Neural cell (in vitro differentiated cells): ENCODE results near the gene HRH2. TPM values are rescaled to one million over a fixed set of nuclear protein-coding genes. Genes with fewer than 3 reads are reported as not detected.
"Not testable (repeated sequence)": the region's sequence is repeated elsewhere in the genome, so short reads cannot be mapped to it uniquely, and the experiment has no call there.

Experiments used
- H2AFZ ChIP-seq: fragments of 200-600, 300-800 bp; sonication (generic), shearing (Covaris generic); 2 replicates; pipeline ENCODE4 v1.6.0; 2014; ENCODE audit warnings: low read depth, mild to moderate bottlenecking, antibody characterized with exemption, low read length, moderate library complexity
- H3F3A ChIP-seq: fragments of 200-600 bp; shearing (Covaris generic); 2 replicates; pipeline ENCODE4 v1.6.1; 2016; ENCODE audit warnings: mild to moderate bottlenecking, moderate library complexity, mixed read lengths, antibody characterized with exemption, low read length; ENCODE audit not compliant: insufficient read depth, poor library complexity, severe bottlenecking
- H3K27ac ChIP-seq: fragments of 200-600, 300-800 bp; sonication (generic), shearing (Covaris generic); 2 replicates; pipeline ENCODE4 v1.5.1; 2014; ENCODE audit warnings: mild to moderate bottlenecking, low read length, moderate library complexity
- H3K27me3 ChIP-seq: fragments of 300-800, 200-600 bp; sonication (generic), shearing (Covaris generic); 2 replicates; pipeline ENCODE4 v1.6.0; 2014; ENCODE audit warnings: mild to moderate bottlenecking, low read depth, low read length, moderate library complexity; ENCODE audit not compliant: insufficient read depth
- H3K36me3 ChIP-seq: fragments of 300-800, 200-600 bp; sonication (generic), shearing (Covaris generic); 2 replicates; pipeline ENCODE4 v1.5.1; 2014; ENCODE audit warnings: mild to moderate bottlenecking, antibody characterized with exemption, low read length, moderate library complexity; ENCODE audit not compliant: insufficient read depth
- H3K4me2 ChIP-seq: fragments of 300-800, 200-600 bp; sonication (generic), shearing (Covaris generic); 2 replicates; pipeline ENCODE4 v1.6.0; 2014; ENCODE audit warnings: mild to moderate bottlenecking, low read length
- H3K4me3 ChIP-seq: fragments of 300-800, 200-600 bp; sonication (generic), shearing (Covaris generic); 2 replicates; pipeline ENCODE4 v1.5.1; 2014; ENCODE audit warnings: mild to moderate bottlenecking, low read length, moderate library complexity
- H3K79me2 ChIP-seq: fragments of 200-600 bp; shearing (Covaris generic); replicated peaks from 2 replicates; pipeline ENCODE4 v1.6.0; 2014; ENCODE audit warnings: mild to moderate bottlenecking, low read length, moderate library complexity; ENCODE audit not compliant: insufficient read depth
- H3K9ac ChIP-seq: fragments of 300-800, 200-600 bp; sonication (generic), shearing (Covaris generic); 2 replicates; pipeline ENCODE4 v1.6.1; 2016; ENCODE audit warnings: mild to moderate bottlenecking, low read length, mixed read lengths
- H3K9me2 ChIP-seq: fragments of 200-600 bp; shearing (Covaris generic); 2 replicates; pipeline ENCODE4 v1.6.1; 2016; ENCODE audit warnings: mild to moderate bottlenecking, low read length, mixed read lengths; ENCODE audit not compliant: insufficient read depth
- H3K9me3 ChIP-seq: fragments of 200-600, 300-800 bp; sonication (generic), shearing (Covaris generic); 2 replicates; pipeline ENCODE4 v1.6.1; 2016; ENCODE audit warnings: mild to moderate bottlenecking, mixed run types, low read length, moderate library complexity, mixed read lengths
- H4K20me1 ChIP-seq: fragments of 200-600 bp; shearing (Covaris generic); 2 replicates; pipeline ENCODE4 v1.6.1; 2016; ENCODE audit warnings: mild to moderate bottlenecking, mixed run types; ENCODE audit not compliant: insufficient read depth
- EP300 ChIP-seq: fragments of 450-650 bp; conservative IDR thresholded peaks from 2 replicates; pipeline ENCODE4 v1.6.1; 2014; ENCODE audit warnings: antibody characterized with exemption, mild to moderate bottlenecking, moderate library complexity; ENCODE audit not compliant: poor library complexity, severe bottlenecking
- EZH2 ChIP-seq: fragments of 200-600, 300-800 bp; shearing (Covaris generic), sonication (generic); IDR thresholded peaks from 2 replicates; pipeline ENCODE4 v1.6.1; 2014; ENCODE audit warnings: antibody characterized with exemption, low read length, borderline replicate concordance, mild to moderate bottlenecking; ENCODE audit not compliant: insufficient read depth, poor library complexity, severe bottlenecking
- MXI1 ChIP-seq: fragments of 450-650 bp; conservative IDR thresholded peaks from 2 replicates; pipeline ENCODE4 v1.6.1; 2014; ENCODE audit warnings: antibody characterized with exemption, mild to moderate bottlenecking; ENCODE audit not compliant: poor library complexity, severe bottlenecking
- POLR2AphosphoS5 ChIP-seq: IDR thresholded peaks from 2 replicates; pipeline ENCODE4 v1.6.1; 2012
- SMC3 ChIP-seq: fragments of 450-650 bp; conservative IDR thresholded peaks from 2 replicates; pipeline ENCODE4 v1.6.1; 2014; ENCODE audit warnings: antibody characterized with exemption, mild to moderate bottlenecking, moderate library complexity; ENCODE audit not compliant: poor library complexity
- TAF1 ChIP-seq: IDR thresholded peaks from 2 replicates; pipeline ENCODE4 v1.6.1; 2012; ENCODE audit warnings: low read depth
- polyA plus RNA-seq: library from polyadenylated mRNA; depleted of rRNA; stranded (reverse); fragments of >200 nt; gene quantifications from 2 replicates; pipeline ENCODE4 v1.2.3, GENCODE V29; 2014
- TF ChIP-seq, protein P1 (sequence below): IDR thresholded peaks from 2 replicates; pipeline ENCODE4 v1.6.1; 2012; ENCODE audit warnings: borderline replicate concordance
- TF ChIP-seq, protein P2 (sequence below): fragments of 450-650 bp; IDR thresholded peaks from 2 replicates; pipeline ENCODE4 v1.5.1; 2014; ENCODE audit warnings: antibody characterized with exemption, mild to moderate bottlenecking, moderate library complexity; ENCODE audit not compliant: poor library complexity, severe bottlenecking

Gene HRH2
- polyA plus RNA-seq, 1 donor from 2014 or later = 0.09 TPM

DNA sequence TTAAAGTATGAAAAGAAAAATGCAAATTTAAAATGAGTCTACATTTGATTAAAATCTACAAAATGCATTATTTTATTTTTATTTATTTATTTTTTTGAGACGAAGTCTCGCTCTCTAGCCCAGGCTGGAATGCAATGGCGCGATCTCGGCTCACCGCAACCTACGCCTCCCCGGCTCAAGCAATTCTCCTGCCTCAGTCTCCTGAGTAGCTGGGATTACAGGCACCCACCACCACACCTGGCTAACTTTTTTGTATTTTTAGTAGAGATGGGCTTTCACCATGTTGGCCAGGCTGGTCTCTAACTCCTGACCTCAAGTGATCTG lies 61.2 kb downstream of the HRH2 start:
- H3K4me3 ChIP-seq, H3K4me2 ChIP-seq, H3K79me2 ChIP-seq, H2AFZ ChIP-seq, H3K36me3 ChIP-seq, H3F3A ChIP-seq, H3K9ac ChIP-seq, H3K9me3 ChIP-seq, H3K27ac ChIP-seq, H3K9me2 ChIP-seq, H3K27me3 ChIP-seq, H4K20me1 ChIP-seq: not testable (repeated sequence)

DNA sequence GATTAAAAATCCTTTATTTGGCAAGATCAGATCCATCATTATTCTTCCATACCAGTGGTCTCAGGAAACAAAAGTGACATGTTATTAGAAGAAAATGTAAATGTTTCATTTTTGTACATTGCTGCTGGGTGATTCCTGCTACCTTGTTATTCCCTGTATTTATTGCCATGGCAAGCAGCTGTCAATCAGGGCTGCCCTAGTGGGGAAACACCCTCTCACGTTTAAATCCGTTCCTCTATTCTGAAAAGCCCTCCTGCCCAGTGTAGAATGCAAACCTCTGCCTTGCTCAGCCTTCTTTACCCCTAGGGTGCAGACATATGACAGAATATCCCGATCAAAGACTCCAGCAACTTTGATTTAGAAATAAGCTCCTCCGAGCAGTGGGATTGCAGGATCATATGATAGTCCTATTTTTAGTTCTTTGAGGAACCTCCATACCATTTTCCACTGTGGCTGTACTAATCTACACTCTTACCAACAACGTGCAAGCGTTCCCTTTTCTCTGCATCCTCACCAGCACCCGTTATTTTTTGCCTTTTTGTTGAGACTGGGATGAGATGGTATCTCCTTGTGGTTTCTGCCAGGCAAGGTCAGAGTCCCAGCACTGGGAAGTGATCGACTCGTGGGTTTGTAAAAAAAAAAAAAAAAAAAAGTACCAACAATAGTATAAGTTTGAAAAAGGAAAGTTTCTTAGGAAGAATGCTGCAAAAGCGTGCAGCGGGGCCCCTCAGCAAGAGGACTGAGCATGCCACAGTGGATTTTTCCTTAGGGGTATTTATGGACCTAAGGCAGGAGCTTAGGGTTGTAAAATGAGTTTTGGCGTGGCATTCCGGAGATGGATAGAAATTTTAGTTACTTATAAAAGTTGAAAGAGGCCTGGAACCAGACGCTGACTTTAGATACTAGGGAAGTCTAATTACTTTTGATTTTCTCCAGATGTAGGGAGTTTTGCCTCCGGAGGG lies 66.7 kb downstream of the HRH2 start:
- no peak overlapping the region for H3K4me2 ChIP-seq
- no peaks in the 10 kb centered on the region for H3K36me3 ChIP-seq
- no peak overlapping the region for H2AFZ ChIP-seq
- no peaks in the 10 kb centered on the region for H3K9me2 ChIP-seq
- no peak overlapping the region for H3K9ac ChIP-seq
- TF ChIP-seq, protein P1, sequence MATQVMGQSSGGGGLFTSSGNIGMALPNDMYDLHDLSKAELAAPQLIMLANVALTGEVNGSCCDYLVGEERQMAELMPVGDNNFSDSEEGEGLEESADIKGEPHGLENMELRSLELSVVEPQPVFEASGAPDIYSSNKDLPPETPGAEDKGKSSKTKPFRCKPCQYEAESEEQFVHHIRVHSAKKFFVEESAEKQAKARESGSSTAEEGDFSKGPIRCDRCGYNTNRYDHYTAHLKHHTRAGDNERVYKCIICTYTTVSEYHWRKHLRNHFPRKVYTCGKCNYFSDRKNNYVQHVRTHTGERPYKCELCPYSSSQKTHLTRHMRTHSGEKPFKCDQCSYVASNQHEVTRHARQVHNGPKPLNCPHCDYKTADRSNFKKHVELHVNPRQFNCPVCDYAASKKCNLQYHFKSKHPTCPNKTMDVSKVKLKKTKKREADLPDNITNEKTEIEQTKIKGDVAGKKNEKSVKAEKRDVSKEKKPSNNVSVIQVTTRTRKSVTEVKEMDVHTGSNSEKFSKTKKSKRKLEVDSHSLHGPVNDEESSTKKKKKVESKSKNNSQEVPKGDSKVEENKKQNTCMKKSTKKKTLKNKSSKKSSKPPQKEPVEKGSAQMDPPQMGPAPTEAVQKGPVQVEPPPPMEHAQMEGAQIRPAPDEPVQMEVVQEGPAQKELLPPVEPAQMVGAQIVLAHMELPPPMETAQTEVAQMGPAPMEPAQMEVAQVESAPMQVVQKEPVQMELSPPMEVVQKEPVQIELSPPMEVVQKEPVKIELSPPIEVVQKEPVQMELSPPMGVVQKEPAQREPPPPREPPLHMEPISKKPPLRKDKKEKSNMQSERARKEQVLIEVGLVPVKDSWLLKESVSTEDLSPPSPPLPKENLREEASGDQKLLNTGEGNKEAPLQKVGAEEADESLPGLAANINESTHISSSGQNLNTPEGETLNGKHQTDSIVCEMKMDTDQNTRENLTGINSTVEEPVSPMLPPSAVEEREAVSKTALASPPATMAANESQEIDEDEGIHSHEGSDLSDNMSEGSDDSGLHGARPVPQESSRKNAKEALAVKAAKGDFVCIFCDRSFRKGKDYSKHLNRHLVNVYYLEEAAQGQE = no peak
- TF ChIP-seq MXI1 = no peak
- no peak for TF ChIP-seq EP300
- TF ChIP-seq TAF1 = no peak
- no peak for TF ChIP-seq POLR2AphosphoS5
- TF ChIP-seq, protein P2, sequence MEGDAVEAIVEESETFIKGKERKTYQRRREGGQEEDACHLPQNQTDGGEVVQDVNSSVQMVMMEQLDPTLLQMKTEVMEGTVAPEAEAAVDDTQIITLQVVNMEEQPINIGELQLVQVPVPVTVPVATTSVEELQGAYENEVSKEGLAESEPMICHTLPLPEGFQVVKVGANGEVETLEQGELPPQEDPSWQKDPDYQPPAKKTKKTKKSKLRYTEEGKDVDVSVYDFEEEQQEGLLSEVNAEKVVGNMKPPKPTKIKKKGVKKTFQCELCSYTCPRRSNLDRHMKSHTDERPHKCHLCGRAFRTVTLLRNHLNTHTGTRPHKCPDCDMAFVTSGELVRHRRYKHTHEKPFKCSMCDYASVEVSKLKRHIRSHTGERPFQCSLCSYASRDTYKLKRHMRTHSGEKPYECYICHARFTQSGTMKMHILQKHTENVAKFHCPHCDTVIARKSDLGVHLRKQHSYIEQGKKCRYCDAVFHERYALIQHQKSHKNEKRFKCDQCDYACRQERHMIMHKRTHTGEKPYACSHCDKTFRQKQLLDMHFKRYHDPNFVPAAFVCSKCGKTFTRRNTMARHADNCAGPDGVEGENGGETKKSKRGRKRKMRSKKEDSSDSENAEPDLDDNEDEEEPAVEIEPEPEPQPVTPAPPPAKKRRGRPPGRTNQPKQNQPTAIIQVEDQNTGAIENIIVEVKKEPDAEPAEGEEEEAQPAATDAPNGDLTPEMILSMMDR = no peak
- no peak for TF ChIP-seq SMC3
- no peaks in the 10 kb centered on the region for H3K27me3 ChIP-seq
- H3K4me3 ChIP-seq = no peak overlapping the region
- H4K20me1 ChIP-seq = no peaks in the 10 kb centered on the region
- H3K79me2 ChIP-seq = no peaks in the 10 kb centered on the region
- no peaks in the 10 kb centered on the region for H3F3A ChIP-seq
- no peak overlapping the region for H3K27ac ChIP-seq
- H3K9me3 ChIP-seq = no peaks in the 10 kb centered on the region

GRCh38 chr5:175728316-175728715 lies 70.4 kb downstream of the HRH2 start:
- no peaks in the 10 kb centered on the region for H3K9me3 ChIP-seq
- no peak overlapping the region for H3K4me3 ChIP-seq
- H4K20me1 ChIP-seq = no peaks in the 10 kb centered on the region
- no peaks in the 10 kb centered on the region for H3K79me2 ChIP-seq
- no peaks in the 10 kb centered on the region for H3F3A ChIP-seq
- no peak overlapping the region for H3K27ac ChIP-seq
- TF ChIP-seq MXI1 (no peak), SMC3 (no peak), EP300 (no peak), TAF1 (no peak), EZH2 (no peak)
- TF ChIP-seq, protein P1 = no peak
- TF ChIP-seq, protein P2 = no peak
- no peak overlapping the region for H3K9ac ChIP-seq
- H3K36me3 ChIP-seq = no peaks in the 10 kb centered on the region
- H3K9me2 ChIP-seq = no peaks in the 10 kb centered on the region
- H3K27me3 ChIP-seq = no peaks in the 10 kb centered on the region
- no peak overlapping the region for H2AFZ ChIP-seq
- H3K4me2 ChIP-seq = no peak overlapping the region
